Neural cell (in vitro differentiated cells): ENCODE results near the gene TRAPPC6A. TPM values are rescaled to one million over a fixed set of nuclear protein-coding genes. Genes with fewer than 3 reads are reported as not detected.

Source experiments
- H2AFZ ChIP-seq: fragments of 200-600, 300-800 bp; sonication (generic), shearing (Covaris generic); 2 replicates; pipeline ENCODE4 v1.6.0; 2014; ENCODE audit warnings: low read depth, mild to moderate bottlenecking, antibody characterized with exemption, low read length, moderate library complexity
- H3F3A ChIP-seq: fragments of 200-600 bp; shearing (Covaris generic); 2 replicates; pipeline ENCODE4 v1.6.1; 2016; ENCODE audit warnings: mild to moderate bottlenecking, moderate library complexity, mixed read lengths, antibody characterized with exemption, low read length; ENCODE audit not compliant: insufficient read depth, poor library complexity, severe bottlenecking
- H3K27ac ChIP-seq: fragments of 200-600, 300-800 bp; sonication (generic), shearing (Covaris generic); 2 replicates; pipeline ENCODE4 v1.5.1; 2014; ENCODE audit warnings: mild to moderate bottlenecking, low read length, moderate library complexity
- H3K27me3 ChIP-seq: fragments of 300-800, 200-600 bp; sonication (generic), shearing (Covaris generic); 2 replicates; pipeline ENCODE4 v1.6.0; 2014; ENCODE audit warnings: mild to moderate bottlenecking, low read depth, low read length, moderate library complexity; ENCODE audit not compliant: insufficient read depth
- H3K36me3 ChIP-seq: fragments of 300-800, 200-600 bp; sonication (generic), shearing (Covaris generic); 2 replicates; pipeline ENCODE4 v1.5.1; 2014; ENCODE audit warnings: mild to moderate bottlenecking, antibody characterized with exemption, low read length, moderate library complexity; ENCODE audit not compliant: insufficient read depth
- H3K4me2 ChIP-seq: fragments of 300-800, 200-600 bp; sonication (generic), shearing (Covaris generic); 2 replicates; pipeline ENCODE4 v1.6.0; 2014; ENCODE audit warnings: mild to moderate bottlenecking, low read length
- H3K4me3 ChIP-seq: fragments of 300-800, 200-600 bp; sonication (generic), shearing (Covaris generic); 2 replicates; pipeline ENCODE4 v1.5.1; 2014; ENCODE audit warnings: mild to moderate bottlenecking, low read length, moderate library complexity
- H3K79me2 ChIP-seq: fragments of 200-600 bp; shearing (Covaris generic); replicated peaks from 2 replicates; pipeline ENCODE4 v1.6.0; 2014; ENCODE audit warnings: mild to moderate bottlenecking, low read length, moderate library complexity; ENCODE audit not compliant: insufficient read depth
- H3K9ac ChIP-seq: fragments of 300-800, 200-600 bp; sonication (generic), shearing (Covaris generic); 2 replicates; pipeline ENCODE4 v1.6.1; 2016; ENCODE audit warnings: mild to moderate bottlenecking, low read length, mixed read lengths
- H3K9me2 ChIP-seq: fragments of 200-600 bp; shearing (Covaris generic); 2 replicates; pipeline ENCODE4 v1.6.1; 2016; ENCODE audit warnings: mild to moderate bottlenecking, low read length, mixed read lengths; ENCODE audit not compliant: insufficient read depth
- H3K9me3 ChIP-seq: fragments of 200-600, 300-800 bp; sonication (generic), shearing (Covaris generic); 2 replicates; pipeline ENCODE4 v1.6.1; 2016; ENCODE audit warnings: mild to moderate bottlenecking, mixed run types, low read length, moderate library complexity, mixed read lengths
- H4K20me1 ChIP-seq: fragments of 200-600 bp; shearing (Covaris generic); 2 replicates; pipeline ENCODE4 v1.6.1; 2016; ENCODE audit warnings: mild to moderate bottlenecking, mixed run types; ENCODE audit not compliant: insufficient read depth
- CTCF ChIP-seq: fragments of 450-650 bp; IDR thresholded peaks from 2 replicates; pipeline ENCODE4 v1.5.1; 2014; ENCODE audit warnings: antibody characterized with exemption, mild to moderate bottlenecking, moderate library complexity; ENCODE audit not compliant: poor library complexity, severe bottlenecking
- EP300 ChIP-seq: fragments of 450-650 bp; conservative IDR thresholded peaks from 2 replicates; pipeline ENCODE4 v1.6.1; 2014; ENCODE audit warnings: antibody characterized with exemption, mild to moderate bottlenecking, moderate library complexity; ENCODE audit not compliant: poor library complexity, severe bottlenecking
- EZH2 ChIP-seq: fragments of 200-600, 300-800 bp; shearing (Covaris generic), sonication (generic); IDR thresholded peaks from 2 replicates; pipeline ENCODE4 v1.6.1; 2014; ENCODE audit warnings: antibody characterized with exemption, low read length, borderline replicate concordance, mild to moderate bottlenecking; ENCODE audit not compliant: insufficient read depth, poor library complexity, severe bottlenecking
- MXI1 ChIP-seq: fragments of 450-650 bp; conservative IDR thresholded peaks from 2 replicates; pipeline ENCODE4 v1.6.1; 2014; ENCODE audit warnings: antibody characterized with exemption, mild to moderate bottlenecking; ENCODE audit not compliant: poor library complexity, severe bottlenecking
- POLR2AphosphoS5 ChIP-seq: IDR thresholded peaks from 2 replicates; pipeline ENCODE4 v1.6.1; 2012
- RAD21 ChIP-seq: fragments of 450-650 bp; conservative IDR thresholded peaks from 2 replicates; pipeline ENCODE4 v1.6.1; 2014; ENCODE audit warnings: antibody characterized with exemption, mild to moderate bottlenecking, moderate library complexity
- REST ChIP-seq: IDR thresholded peaks from 2 replicates; pipeline ENCODE4 v1.6.1; 2012; ENCODE audit warnings: borderline replicate concordance
- SMC3 ChIP-seq: fragments of 450-650 bp; conservative IDR thresholded peaks from 2 replicates; pipeline ENCODE4 v1.6.1; 2014; ENCODE audit warnings: antibody characterized with exemption, mild to moderate bottlenecking, moderate library complexity; ENCODE audit not compliant: poor library complexity
- TAF1 ChIP-seq: IDR thresholded peaks from 2 replicates; pipeline ENCODE4 v1.6.1; 2012; ENCODE audit warnings: low read depth
- polyA plus RNA-seq: library from polyadenylated mRNA; depleted of rRNA; stranded (reverse); fragments of >200 nt; gene quantifications from 2 replicates; pipeline ENCODE4 v1.2.3, GENCODE V29; 2014

Gene TRAPPC6A
- polyA plus RNA-seq, 1 donor from 2014 or later, result 48.5 TPM

- H3K79me2 ChIP-seq, result peaks cover 3% of the 10 kb centered on the region
Measured at GRCh38 chr19:45133661-45134060, 44.4 kb downstream of the TRAPPC6A start.

GRCh38 chr19:45130888-45131615 is 47.0 kb downstream of the TRAPPC6A start:
- no peaks in the 10 kb centered on the region for H3K36me3 ChIP-seq
- H3K27ac ChIP-seq, result no peak overlapping the region
- H3K9me2 ChIP-seq, result no peaks in the 10 kb centered on the region
- peaks cover 7% of the 10 kb centered on the region for H3K79me2 ChIP-seq
- H3K9ac ChIP-seq, result no peak overlapping the region
- no peak overlapping the region for H2AFZ ChIP-seq
- no peaks in the 10 kb centered on the region for H3K27me3 ChIP-seq
- no peaks in the 10 kb centered on the region for H3K9me3 ChIP-seq
- no peaks in the 10 kb centered on the region for H4K20me1 ChIP-seq
- no peak overlapping the region for H3K4me3 ChIP-seq
- no peaks in the 10 kb centered on the region for H3F3A ChIP-seq
- H3K4me2 ChIP-seq, result no peak overlapping the region
- TF ChIP-seq MXI1 (no peak), CTCF (no peak), SMC3 (no peak), EZH2 (no peak), TAF1 (no peak), EP300 (no peak)

More at GRCh38 chr19:45133661-45134060, 44.4 kb downstream of the TRAPPC6A start:
- no peak overlapping the region for H3K4me3 ChIP-seq
- TF ChIP-seq REST, result no peak
- no peak for TF ChIP-seq TAF1
- TF ChIP-seq EP300, result no peak
- no peak for TF ChIP-seq CTCF
- no peak for TF ChIP-seq RAD21
- no peak for TF ChIP-seq POLR2AphosphoS5
- H3K9me2 ChIP-seq, result no peaks in the 10 kb centered on the region
- no peaks in the 10 kb centered on the region for H3K9me3 ChIP-seq
- H3K27ac ChIP-seq, result no peak overlapping the region
- no peaks in the 10 kb centered on the region for H3K36me3 ChIP-seq
- H3K27me3 ChIP-seq, result no peaks in the 10 kb centered on the region
- no peak overlapping the region for H3K4me2 ChIP-seq
- no peaks in the 10 kb centered on the region for H4K20me1 ChIP-seq
- no peak overlapping the region for H2AFZ ChIP-seq
- H3F3A ChIP-seq, result no peaks in the 10 kb centered on the region
- no peak overlapping the region for H3K9ac ChIP-seq
